ENCODE measurements around the gene ASGR1.

Gene ASGR1

DNA sequence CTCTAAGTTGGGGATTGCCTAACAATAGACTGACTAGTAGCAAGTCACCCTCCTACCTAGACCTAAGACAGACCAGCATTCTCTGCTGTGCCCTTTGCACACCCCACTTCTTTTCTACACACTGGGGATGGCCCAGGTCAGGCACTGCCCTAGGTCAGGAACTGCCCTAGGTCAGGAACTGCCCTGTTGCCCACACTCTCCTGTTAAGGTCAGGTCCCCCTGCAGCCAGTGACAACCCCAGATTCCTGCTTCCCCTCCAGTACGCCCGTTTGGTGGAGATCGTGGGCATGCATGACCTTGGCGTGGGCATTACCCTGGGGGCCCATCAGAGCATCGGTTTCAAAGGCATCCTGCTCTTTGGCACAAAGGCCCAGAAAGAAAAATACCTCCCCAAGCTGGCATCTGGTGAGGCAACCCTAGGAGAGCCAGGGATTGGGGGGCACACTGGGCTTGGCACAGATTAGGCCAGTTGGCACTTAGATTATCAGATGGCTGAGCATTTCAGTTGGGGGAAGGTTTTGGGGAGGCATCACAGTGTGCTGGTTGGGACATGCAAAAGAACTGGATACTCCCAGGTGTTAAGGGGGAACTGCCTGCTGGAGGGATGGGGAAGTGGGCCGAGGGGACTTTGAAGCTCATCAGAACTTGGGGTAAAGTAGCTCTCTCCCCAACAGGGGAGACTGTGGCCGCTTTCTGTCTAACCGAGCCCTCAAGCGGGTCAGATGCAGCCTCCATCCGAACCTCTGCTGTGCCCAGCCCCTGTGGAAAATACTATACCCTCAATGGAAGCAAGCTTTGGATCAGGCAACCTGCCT, 42.3 kb upstream of the ASGR1 start:
- H3K36me3 ChIP-seq (ENCODE audit: low read depth), result peaks cover 44% of the 10 kb centered on the region
- no peaks in the 10 kb centered on the region for H3K27me3 ChIP-seq (ENCODE audit: insufficient read depth, poor library complexity, severe bottlenecking)
- peak overlapping the region; percentile 89 for H3K27ac ChIP-seq (ENCODE audit: poor library complexity, severe bottlenecking)
- peaks cover 5% of the 10 kb centered on the region for H3K4me1 ChIP-seq (ENCODE audit: insufficient read depth, poor library complexity, severe bottlenecking)
- no peak for ATAC-seq (ENCODE audit: low read depth)
- H3K4me3 ChIP-seq (ENCODE audit: severe bottlenecking), result no peak overlapping the region
- H3K9me3 ChIP-seq (ENCODE audit: severe bottlenecking), result no peaks in the 10 kb centered on the region
- TF ChIP-seq, protein P1, sequence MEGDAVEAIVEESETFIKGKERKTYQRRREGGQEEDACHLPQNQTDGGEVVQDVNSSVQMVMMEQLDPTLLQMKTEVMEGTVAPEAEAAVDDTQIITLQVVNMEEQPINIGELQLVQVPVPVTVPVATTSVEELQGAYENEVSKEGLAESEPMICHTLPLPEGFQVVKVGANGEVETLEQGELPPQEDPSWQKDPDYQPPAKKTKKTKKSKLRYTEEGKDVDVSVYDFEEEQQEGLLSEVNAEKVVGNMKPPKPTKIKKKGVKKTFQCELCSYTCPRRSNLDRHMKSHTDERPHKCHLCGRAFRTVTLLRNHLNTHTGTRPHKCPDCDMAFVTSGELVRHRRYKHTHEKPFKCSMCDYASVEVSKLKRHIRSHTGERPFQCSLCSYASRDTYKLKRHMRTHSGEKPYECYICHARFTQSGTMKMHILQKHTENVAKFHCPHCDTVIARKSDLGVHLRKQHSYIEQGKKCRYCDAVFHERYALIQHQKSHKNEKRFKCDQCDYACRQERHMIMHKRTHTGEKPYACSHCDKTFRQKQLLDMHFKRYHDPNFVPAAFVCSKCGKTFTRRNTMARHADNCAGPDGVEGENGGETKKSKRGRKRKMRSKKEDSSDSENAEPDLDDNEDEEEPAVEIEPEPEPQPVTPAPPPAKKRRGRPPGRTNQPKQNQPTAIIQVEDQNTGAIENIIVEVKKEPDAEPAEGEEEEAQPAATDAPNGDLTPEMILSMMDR (IDR thresholded peaks at IDR 0.05; ENCODE audit: poor library complexity, severe bottlenecking), result no peak
- no peak for DNase-seq (ENCODE audit: low spot score)

DNA sequence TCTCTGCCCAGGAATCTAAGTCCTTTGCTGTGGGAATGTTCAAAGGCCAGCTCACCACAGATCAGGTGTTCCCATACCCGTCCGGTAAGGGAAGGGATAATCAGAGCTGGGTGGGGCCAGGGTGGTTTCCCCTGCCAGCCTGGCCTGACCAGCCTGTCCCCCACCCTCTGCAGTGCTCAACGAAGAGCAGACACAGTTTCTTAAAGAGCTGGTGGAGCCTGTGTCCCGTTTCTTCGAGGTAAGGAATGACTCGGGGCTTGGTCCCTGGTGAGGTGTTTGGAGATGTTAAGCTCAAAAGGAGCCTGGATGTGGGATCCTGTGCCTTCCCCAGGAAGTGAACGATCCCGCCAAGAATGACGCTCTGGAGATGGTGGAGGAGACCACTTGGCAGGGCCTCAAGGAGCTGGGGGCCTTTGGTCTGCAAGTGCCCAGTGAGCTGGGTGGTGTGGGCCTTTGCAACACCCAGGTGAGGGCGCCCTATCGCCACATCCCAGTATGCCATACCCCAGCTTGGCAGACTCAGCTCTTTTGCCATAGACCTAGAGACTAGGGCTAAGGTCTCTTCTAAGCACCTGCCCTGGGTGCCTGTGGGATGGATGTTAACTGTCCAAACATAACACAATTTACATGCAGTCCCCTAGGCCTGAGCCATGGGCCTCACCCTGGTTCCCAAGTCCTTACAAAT, 41.6 kb upstream of the ASGR1 start:
- TF ChIP-seq, protein P1 (IDR thresholded peaks at IDR 0.05; ENCODE audit: poor library complexity, severe bottlenecking), result peak; percentile 43
- no peaks in the 10 kb centered on the region for H3K27me3 ChIP-seq (ENCODE audit: insufficient read depth, poor library complexity, severe bottlenecking)
- H3K4me1 ChIP-seq (ENCODE audit: insufficient read depth, poor library complexity, severe bottlenecking), result peaks cover 5% of the 10 kb centered on the region
- H3K4me3 ChIP-seq (ENCODE audit: severe bottlenecking), result peak overlapping the region; percentile 90
- DNase-seq (ENCODE audit: low spot score) (no peak), ATAC-seq (ENCODE audit: low read depth) (peak; percentile 50)
- no peaks in the 10 kb centered on the region for H3K9me3 ChIP-seq (ENCODE audit: severe bottlenecking)
- H3K27ac ChIP-seq (ENCODE audit: poor library complexity, severe bottlenecking), result peak overlapping the region; percentile 89
- H3K36me3 ChIP-seq (ENCODE audit: low read depth), result peaks cover 43% of the 10 kb centered on the region

DNA sequence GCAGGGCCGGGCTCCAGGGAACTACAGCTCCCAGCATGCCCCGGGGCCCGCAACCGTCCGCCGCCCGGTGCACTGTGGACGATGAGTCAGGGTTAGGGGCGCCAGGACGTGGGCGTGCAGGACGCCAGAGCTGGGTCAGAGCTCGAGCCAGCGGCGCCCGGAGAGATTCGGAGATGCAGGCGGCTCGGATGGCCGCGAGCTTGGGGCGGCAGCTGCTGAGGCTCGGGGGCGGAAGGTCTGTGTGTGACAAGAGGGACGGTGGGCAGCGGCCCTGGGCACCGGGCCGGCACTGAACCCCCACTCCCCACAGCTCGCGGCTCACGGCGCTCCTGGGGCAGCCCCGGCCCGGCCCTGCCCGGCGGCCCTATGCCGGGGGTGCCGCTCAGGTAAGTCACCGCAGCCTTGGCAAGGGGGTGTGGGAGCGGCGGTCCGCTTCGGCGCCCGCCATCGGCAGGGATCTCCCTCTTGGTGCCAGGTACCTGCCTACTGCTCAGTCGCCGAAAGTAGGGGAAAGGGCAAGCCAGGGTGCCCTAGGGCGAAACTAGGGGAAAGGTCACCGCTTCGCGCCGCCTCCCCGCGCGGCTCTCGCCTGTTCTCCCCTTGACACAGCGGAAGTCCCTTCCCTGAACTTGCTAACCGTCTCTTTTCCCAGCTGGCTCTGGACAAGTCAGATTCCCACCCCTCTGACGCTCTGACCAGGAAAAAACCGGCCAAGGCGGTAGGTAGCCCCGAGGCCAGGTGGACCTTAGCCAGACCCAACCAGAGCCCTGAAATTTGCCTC, 40.8 kb upstream of the ASGR1 start, which contains the start of the genes ACADVL and DLG4:
Gene ACADVL (plus strand): TSS at position 127 of the 781 bp plus-strand sequence. CDS start 47 bp downstream, at position 174.
Gene DLG4 (minus strand): TSS at position 25 of the 781 bp plus-strand sequence.
- H3K27ac ChIP-seq (ENCODE audit: poor library complexity, severe bottlenecking), result peak within 1 kb of the TSS; percentile 89
- TF ChIP-seq, protein P1 (IDR thresholded peaks at IDR 0.05; ENCODE audit: poor library complexity, severe bottlenecking), result no peak
- no peaks in the 10 kb centered on the region for H3K27me3 ChIP-seq (ENCODE audit: insufficient read depth, poor library complexity, severe bottlenecking)
- peaks cover 9% of the 10 kb centered on the region for H3K4me1 ChIP-seq (ENCODE audit: insufficient read depth, poor library complexity, severe bottlenecking)
- H3K36me3 ChIP-seq (ENCODE audit: low read depth), result peaks cover 36% of the 10 kb centered on the region
- no peaks in the 10 kb centered on the region for H3K9me3 ChIP-seq (ENCODE audit: severe bottlenecking)
- H3K4me3 ChIP-seq (ENCODE audit: severe bottlenecking), result peak within 1 kb of the TSS; percentile 90
- DNase-seq (ENCODE audit: low spot score) (peak; percentile 92), ATAC-seq (ENCODE audit: low read depth) (peak; percentile 68)

DNA sequence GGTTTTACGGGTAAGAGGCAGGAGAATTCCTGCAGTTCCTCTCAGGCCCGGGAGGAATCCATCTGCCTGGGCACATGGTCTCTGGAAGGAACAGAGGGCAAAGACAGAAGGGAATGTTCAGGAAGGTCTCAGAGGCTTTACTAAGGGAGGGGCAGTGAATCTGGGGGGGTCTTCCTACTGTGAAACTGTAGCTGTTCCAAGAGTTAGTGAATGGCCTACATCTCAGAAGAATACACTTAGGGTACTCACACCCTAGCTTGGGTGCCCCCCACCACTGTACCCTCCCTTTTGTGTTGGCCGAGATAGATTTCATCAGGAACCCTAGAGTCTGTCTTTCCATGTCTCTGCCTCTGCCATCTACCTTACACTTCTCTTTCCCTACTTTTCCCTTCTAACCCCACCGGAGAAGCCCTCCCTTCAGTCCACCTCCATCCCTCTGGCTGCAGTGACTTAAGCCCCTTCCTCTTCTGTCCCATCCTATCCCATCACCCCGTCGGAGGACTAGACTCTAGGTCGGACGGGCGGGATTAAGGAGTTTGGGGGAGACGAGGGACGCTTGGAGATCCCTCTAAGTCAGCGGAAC, 40.1 kb upstream of the ASGR1 start:
- Histone ChIP-seq H3K27ac (ENCODE audit: poor library complexity, severe bottlenecking) (peak overlapping the region; percentile 89), H3K4me1 (ENCODE audit: insufficient read depth, poor library complexity, severe bottlenecking) (peaks cover 9% of the 10 kb centered on the region), H3K27me3 (ENCODE audit: insufficient read depth, poor library complexity, severe bottlenecking) (no peaks in the 10 kb centered on the region), H3K4me3 (ENCODE audit: severe bottlenecking) (peak overlapping the region; percentile 90), H3K36me3 (ENCODE audit: low read depth) (peaks cover 33% of the 10 kb centered on the region), H3K9me3 (ENCODE audit: severe bottlenecking) (no peaks in the 10 kb centered on the region)
- DNase-seq (ENCODE audit: low spot score), result no peak
- TF ChIP-seq, protein P1 (IDR thresholded peaks at IDR 0.05; ENCODE audit: poor library complexity, severe bottlenecking), result no peak
- no peak for ATAC-seq (ENCODE audit: low read depth)

Data from RWPE2 (cell line).